ENCODE data around the gene TIE1.
"Not testable (repeated sequence)": the region's sequence is repeated elsewhere in the genome, so short reads cannot be mapped to it uniquely, and the experiment has no call there.

Gene TIE1

GRCh38 chr1:43363283-43363934 lies 62.6 kb downstream of the TIE1 start:
- no peak for DNase-seq (ENCODE audit: low spot score)

- DNase-seq (ENCODE audit: low spot score): no peak
Measured at GRCh38 chr1:43363935-43364525, 63.2 kb downstream of the TIE1 start.

- no peak for DNase-seq (ENCODE audit: low spot score)
Measured at GRCh38 chr1:43365678-43366077, 64.9 kb downstream of the TIE1 start.

DNA sequence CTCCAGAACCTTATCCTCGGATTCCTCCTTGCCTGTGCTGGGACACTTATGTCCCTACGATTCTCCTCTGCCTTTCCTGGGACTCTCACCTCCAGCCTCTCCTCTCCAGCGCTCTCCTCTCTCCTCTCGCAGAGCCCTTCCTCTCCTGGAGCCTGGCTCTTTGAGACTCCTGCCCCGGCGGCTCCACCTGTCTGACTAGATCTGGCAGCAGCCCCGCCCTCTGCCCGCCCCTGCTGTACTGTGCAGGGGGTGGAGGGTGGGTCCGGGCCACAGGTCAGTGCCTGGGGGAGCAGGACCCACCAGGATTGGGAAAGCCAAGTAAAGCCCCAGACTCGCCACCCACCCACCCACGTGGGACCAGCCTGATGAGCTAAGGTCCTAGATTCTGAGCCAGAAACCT lies 65.4 kb downstream of the TIE1 start:
- no peak for DNase-seq (ENCODE audit: low spot score)

DNA sequence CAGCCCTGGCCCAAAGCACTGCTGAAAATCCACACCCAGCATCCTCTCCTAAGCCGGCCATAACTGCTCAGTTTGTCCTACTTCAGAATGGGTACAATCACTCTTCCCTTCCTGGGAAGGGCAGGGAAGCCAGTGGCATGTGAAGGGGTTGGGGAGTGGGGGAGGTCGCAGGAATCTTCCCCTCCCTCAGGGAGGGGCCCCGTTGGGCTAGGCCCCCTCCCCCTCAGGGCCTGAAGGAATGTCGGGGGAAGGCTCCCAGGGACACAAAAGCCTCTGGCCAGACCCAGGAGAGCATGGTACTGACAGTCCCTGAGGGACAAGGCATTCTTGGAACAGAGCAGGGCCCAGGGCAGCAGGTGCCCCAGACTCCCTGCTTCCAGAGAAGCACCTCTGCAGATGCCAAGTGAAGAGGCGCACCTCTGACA lies 65.8 kb downstream of the TIE1 start:
- no peak for DNase-seq (ENCODE audit: low spot score)

DNA sequence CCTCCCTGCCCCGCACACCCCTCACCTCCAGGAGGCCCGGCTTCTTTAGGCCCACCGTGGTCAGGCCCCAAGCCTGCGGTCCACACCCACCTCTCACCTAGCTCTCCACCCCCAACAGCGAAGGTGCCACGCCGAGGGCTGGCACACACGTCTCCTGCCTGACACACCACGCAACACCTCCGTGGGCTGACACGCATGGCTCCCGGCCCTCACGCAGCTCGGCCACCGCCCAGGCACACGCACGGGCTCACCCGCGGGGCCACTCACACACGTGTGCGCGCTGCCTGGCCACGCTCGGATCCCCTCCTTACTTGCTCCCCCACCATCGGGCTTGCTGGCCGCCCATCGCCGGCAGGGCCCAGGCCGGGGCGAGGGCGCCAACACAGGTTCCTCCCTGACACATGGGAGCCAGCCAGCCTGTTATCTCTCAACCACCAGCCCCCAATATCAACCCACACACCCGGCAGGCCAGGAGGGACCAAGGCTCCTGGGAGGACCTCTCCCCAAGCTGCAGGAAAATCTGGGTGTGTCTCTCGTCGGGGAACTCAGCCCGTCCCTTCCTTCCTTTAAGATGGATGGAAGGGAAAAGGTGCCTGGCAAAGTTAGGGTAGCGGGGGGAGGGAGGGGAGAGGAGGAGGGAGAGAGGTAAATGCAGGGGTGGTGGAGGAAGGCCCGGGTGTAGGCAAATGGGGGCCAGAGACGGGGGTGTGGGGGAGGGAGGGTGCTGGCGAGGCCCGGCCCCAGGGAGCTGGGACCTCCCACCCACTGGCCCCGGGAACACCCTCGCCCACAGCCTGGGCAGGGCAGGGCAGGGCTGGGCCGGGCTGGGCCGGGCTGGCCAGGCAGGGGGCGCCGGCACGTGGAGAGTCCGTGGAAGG lies 66.5 kb downstream of the TIE1 start:
- peak; percentile 35 for DNase-seq (ENCODE audit: low spot score)

GRCh38 chr1:43367904-43368645 lies 67.3 kb downstream of the TIE1 start, which contains the start of gene ELOVL1:
TSS of gene ELOVL1 (minus strand) at chr1:43368011. CDS start at chr1:43365609, 2,402 bp downstream.
- DNase-seq (ENCODE audit: low spot score): peak; percentile 71

- DNase-seq (ENCODE audit: low spot score): no peak
Measured at GRCh38 chr1:43368646-43369020, 67.9 kb downstream of the TIE1 start.

GRCh38 chr1:43369779-43370178 lies 69.0 kb downstream of the TIE1 start:
- DNase-seq (ENCODE audit: low spot score): not testable (repeated sequence)

- no peak for DNase-seq (ENCODE audit: low spot score)
Measured at GRCh38 chr1:43370564-43370963, 69.8 kb downstream of the TIE1 start.

DNA sequence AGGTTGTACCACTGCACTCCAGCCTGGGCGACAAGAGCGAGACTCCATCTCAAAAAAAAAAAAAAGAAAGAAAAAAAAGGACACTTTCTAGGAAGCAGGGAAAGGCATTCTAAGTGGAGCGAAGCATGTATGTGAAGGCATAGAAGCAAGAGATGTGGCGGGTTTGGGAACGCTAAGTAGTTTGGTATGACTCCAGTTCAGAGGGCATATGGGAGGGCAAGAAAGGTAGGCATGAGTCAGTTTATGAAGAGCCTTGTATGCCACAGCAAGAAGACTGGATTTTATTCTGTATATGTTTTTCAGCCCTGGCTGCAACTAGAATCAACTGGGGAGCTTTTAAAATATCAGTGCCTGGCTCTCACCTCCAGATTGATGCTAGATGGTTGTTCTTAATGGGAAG lies 71.4 kb downstream of the TIE1 start:
- no peak for DNase-seq (ENCODE audit: low spot score)

Measured in cerebellar cortex (tissue), 1 donor.